H1 (cell line): ENCODE results near the gene LIX1L. TPM values are rescaled to one million over a fixed set of nuclear protein-coding genes. Genes with fewer than 3 reads are reported as not detected.

Experiments used
- CTCF ChIA-PET: fragments of 300-600 bp; sonication (Branson Sonifier 250); formaldehyde crosslinking; loops from one replicate; lab custom pipeline; 2021; ENCODE audit not compliant: partially characterized antibody; lab: Charles Lee
- POLR2A ChIA-PET: fragments of 300-600 bp; sonication (Branson Sonifier 250); formaldehyde crosslinking; loops from one replicate; lab custom pipeline; 2021; ENCODE audit warnings: inconsistent platforms; ENCODE audit not compliant: partially characterized antibody; lab: Charles Lee
- DNase-seq, 2 experiments: peaks; one replicate each; pipeline versions ENCODE4 v3.0.0 to v3.0.0-alpha.2; 2010 to 2022; ENCODE audit warnings: low spot score in 2 of 2, low read depth in 1 of 2, mixed read lengths in 1 of 2
- FAIRE-seq: peaks from 2 replicates; lab custom pipeline; 2011; peaks lifted over from hg19 to GRCh38; lab: Jason Lieb, UNC
- H2AFZ ChIP-seq: 2 replicates; pipeline ENCODE4 v1.8.1; 2012; ENCODE audit warnings: low read length, inconsistent platforms
- H2AK5ac ChIP-seq: 2 replicates; pipeline ENCODE4 v1.6.1; 2013; ENCODE audit warnings: low read depth, low read length
- H2BK120ac ChIP-seq: replicated peaks from 2 replicates; pipeline ENCODE3; 2013; ENCODE audit warnings: low read depth, low read length, inconsistent platforms
- H2BK12ac ChIP-seq: 2 replicates; pipeline ENCODE4 v1.6.1; 2013; ENCODE audit warnings: low read depth, low read length
- H2BK15ac ChIP-seq: 2 replicates; pipeline ENCODE4 v1.6.1; 2013; ENCODE audit warnings: low read length
- H2BK20ac ChIP-seq: 2 replicates; pipeline ENCODE4 v1.6.1; 2013; ENCODE audit warnings: low read length
- H2BK5ac ChIP-seq: 2 replicates; pipeline ENCODE4 v1.6.1; 2013; ENCODE audit warnings: low read depth, low read length
- H3K14ac ChIP-seq: 2 replicates; pipeline ENCODE4 v1.6.1; 2013; ENCODE audit warnings: inconsistent platforms; ENCODE audit not compliant: insufficient read length
- H3K18ac ChIP-seq: 2 replicates; pipeline ENCODE4 v1.6.1; 2013; ENCODE audit warnings: low read length; ENCODE audit errors: extremely low read depth
- H3K23ac ChIP-seq: 2 replicates; pipeline ENCODE4 v1.6.1; 2013; ENCODE audit warnings: inconsistent platforms; ENCODE audit not compliant: insufficient read length
- H3K23me2 ChIP-seq: 2 replicates; pipeline ENCODE4 v1.6.1; 2013; ENCODE audit warnings: low read depth, low read length
- H3K27ac ChIP-seq: 2 replicates; pipeline ENCODE4 v1.6.1; 2011; ENCODE audit warnings: low read depth, low read length, inconsistent platforms
- H3K27me3 ChIP-seq, 4 experiments: replicated peaks in 1 of 4; 1 replicate in 1 of 4; 2 replicates in 3 of 4; pipeline versions ENCODE4 v1.6.1 to v1.8.1; 2011 to 2013; ENCODE audit warnings: low read length in 3 of 4, mild to moderate bottlenecking in 3 of 4, inconsistent platforms in 2 of 4, mixed read lengths in 2 of 4, moderate library complexity in 1 of 4; ENCODE audit not compliant: control insufficient read depth in 3 of 4, insufficient read depth in 3 of 4; ENCODE audit errors: extremely low read depth in 1 of 4
- H3K36me3 ChIP-seq, 4 experiments: 2 replicates each; pipeline versions ENCODE4 v1.6.1 to v1.8.1; 2011 to 2013; ENCODE audit warnings: mild to moderate bottlenecking in 4 of 4, low read length in 3 of 4, moderate library complexity in 2 of 4, control low read depth in 1 of 4, inconsistent platforms in 1 of 4; ENCODE audit not compliant: insufficient read depth in 4 of 4, control insufficient read depth in 2 of 4
- H3K4ac ChIP-seq: replicated peaks from 2 replicates; pipeline ENCODE3; 2013; ENCODE audit warnings: low read length, low read depth, mixed read lengths, inconsistent platforms; ENCODE audit not compliant: insufficient read length
- H3K4me1 ChIP-seq, 4 experiments: replicated peaks in 1 of 4; 1 replicate in 1 of 4; 2 replicates in 3 of 4; pipeline versions ENCODE4 v1.6.1 to v1.8.1; 2011 to 2013; ENCODE audit warnings: low read length in 3 of 4, inconsistent platforms in 2 of 4, mixed read lengths in 1 of 4; ENCODE audit not compliant: insufficient read depth in 4 of 4, control insufficient read depth in 3 of 4
- H3K4me2 ChIP-seq, 2 experiments: 2 replicates each; pipeline versions ENCODE4 v1.6.1 to v1.8.1; 2011 to 2013; ENCODE audit warnings: low read depth in 2 of 2, low read length in 2 of 2, control low read depth in 1 of 2, inconsistent platforms in 1 of 2, mild to moderate bottlenecking in 1 of 2; ENCODE audit not compliant: insufficient read depth in 1 of 2
- H3K4me3 ChIP-seq, 4 experiments: fragments of 200-600, 300-600 bp in 1 of 4; sonication (generic), shearing (Covaris generic), sonication (Bioruptor Twin) in 1 of 4; 2 replicates each; pipeline versions ENCODE4 v1.5.1 to v1.8.1; 2011 to 2016; ENCODE audit warnings: low read length in 4 of 4, low read depth in 3 of 4, control low read depth in 2 of 4, inconsistent platforms in 2 of 4, mild to moderate bottlenecking in 2 of 4, mixed read lengths in 1 of 4, moderate library complexity in 1 of 4; ENCODE audit not compliant: insufficient read depth in 2 of 4; ENCODE audit errors: extremely low read depth in 1 of 4
- H3K56ac ChIP-seq: replicated peaks from 2 replicates; pipeline ENCODE3; 2013; ENCODE audit warnings: low read depth, mild to moderate bottlenecking, mixed read lengths, low read length, inconsistent platforms; ENCODE audit not compliant: insufficient read length
- H3K79me1 ChIP-seq: 2 replicates; pipeline ENCODE4 v1.6.1; 2013; ENCODE audit warnings: low read depth, low read length, control low read depth
- H3K79me2 ChIP-seq, 2 experiments: 2 replicates each; pipeline versions ENCODE4 v1.6.1 to v1.8.1; 2012 to 2013; ENCODE audit warnings: low read length in 2 of 2, mild to moderate bottlenecking in 2 of 2, inconsistent platforms in 1 of 2; ENCODE audit not compliant: insufficient read depth in 2 of 2, control insufficient read depth in 1 of 2
- H3K9ac ChIP-seq, 4 experiments: replicated peaks in 1 of 4; 1 replicate in 1 of 4; 2 replicates in 3 of 4; pipeline versions ENCODE4 v1.6.1 to v1.8.1; 2011 to 2013; ENCODE audit warnings: low read depth in 3 of 4, low read length in 3 of 4, control low read depth in 2 of 4, mild to moderate bottlenecking in 2 of 4, moderate library complexity in 2 of 4, inconsistent platforms in 1 of 4; ENCODE audit errors: extremely low read depth in 1 of 4
- H3K9me3 ChIP-seq, 2 experiments: 2 replicates each; pipeline versions ENCODE4 v1.6.1 to v1.8.1; 2012 to 2013; ENCODE audit warnings: mild to moderate bottlenecking in 2 of 2, moderate library complexity in 2 of 2, control low read depth in 1 of 2, inconsistent platforms in 1 of 2, low read depth in 1 of 2, low read length in 1 of 2, mixed read lengths in 1 of 2; ENCODE audit not compliant: insufficient read depth in 2 of 2
- H4K20me1 ChIP-seq, 2 experiments: replicated peaks in 1 of 2; 2 replicates each; pipeline versions ENCODE3 to v1.8.1; 2011 to 2013; ENCODE audit warnings: inconsistent platforms in 2 of 2, low read length in 2 of 2, mild to moderate bottlenecking in 1 of 2; ENCODE audit not compliant: insufficient read depth in 2 of 2, control insufficient read depth in 1 of 2
- H4K5ac ChIP-seq: 2 replicates; pipeline ENCODE4 v1.6.1; 2013; ENCODE audit warnings: low read length, low read depth, mixed read lengths, inconsistent platforms; ENCODE audit not compliant: insufficient read length
- H4K8ac ChIP-seq: 2 replicates; pipeline ENCODE4 v1.8.0; 2013; ENCODE audit warnings: mild to moderate bottlenecking, moderate library complexity, low read length, inconsistent platforms; ENCODE audit not compliant: insufficient read depth; ENCODE audit errors: extremely low read depth
- H4K91ac ChIP-seq: replicated peaks from 2 replicates; pipeline ENCODE3; 2013; ENCODE audit warnings: low read length, mixed read lengths, inconsistent platforms; ENCODE audit not compliant: insufficient read length
- ATF2 ChIP-seq: IDR thresholded peaks from 2 replicates; pipeline ENCODE4 v1.6.1; 2012; ENCODE audit warnings: low read length, inconsistent platforms
- ATF3 ChIP-seq: IDR thresholded peaks from 2 replicates; pipeline ENCODE4 v1.6.1; 2011; ENCODE audit warnings: low read depth, mild to moderate bottlenecking, low read length; ENCODE audit not compliant: insufficient read depth
- CTBP2 ChIP-seq: IDR thresholded peaks from 2 replicates; pipeline ENCODE4 v1.7.0; 2011; ENCODE audit warnings: borderline replicate concordance, mild to moderate bottlenecking, moderate library complexity, mixed read lengths, low read length; ENCODE audit not compliant: insufficient read depth, insufficient read length
- EP300 ChIP-seq, 2 experiments: IDR thresholded peaks; 1 replicate in 1 of 2; 2 replicates in 1 of 2; pipeline ENCODE4 v1.6.1; 2011 to 2012; ENCODE audit warnings: low read depth in 2 of 2, low read length in 2 of 2, mild to moderate bottlenecking in 2 of 2, borderline replicate concordance in 1 of 2, inconsistent platforms in 1 of 2, moderate library complexity in 1 of 2
- GTF2F1 ChIP-seq: IDR thresholded peaks from 2 replicates; pipeline ENCODE4 v1.6.1; 2012; ENCODE audit warnings: low read depth, low read length, improper control_type of control experiment, borderline replicate concordance
- NANOG ChIP-seq: IDR thresholded peaks from 2 replicates; pipeline ENCODE4 v1.6.1; 2011; ENCODE audit warnings: low read length, low read depth, mild to moderate bottlenecking, inconsistent platforms; ENCODE audit not compliant: insufficient read depth, poor library complexity, severe bottlenecking
- SIRT6 ChIP-seq: IDR thresholded peaks from one replicate; pipeline ENCODE4 v1.7.1; 2012; ENCODE audit warnings: low read length, inconsistent platforms
- SP1 ChIP-seq: IDR thresholded peaks from 2 replicates; pipeline ENCODE4 v1.6.1; 2011; ENCODE audit warnings: low read depth, low read length
- SP4 ChIP-seq: IDR thresholded peaks from 2 replicates; pipeline ENCODE4 v1.6.1; 2012; ENCODE audit warnings: low read length, inconsistent platforms
- WGBS, 2 experiments: shearing (Covaris generic) in 1 of 2; methylation state at CpG; one replicate each; pipeline versions ENCODE4 v1.1.6 to v1.1.7; 2013 to 2015; ENCODE audit warnings: low lambda C conversion rate in 2 of 2, mixed read lengths in 2 of 2, inconsistent platforms in 1 of 2, low coverage in 1 of 2, missing lambda C conversion rate in 1 of 2; ENCODE audit not compliant: insufficient replicate concordance in 2 of 2, insufficient coverage in 1 of 2, insufficient read length in 1 of 2; ENCODE audit errors: extremely low coverage in 1 of 2, missing lambda C conversion rate in 1 of 2; 5-methylcytosine and 5-hydroxymethylcytosine counted together
- polyA plus RNA-seq, 7 experiments: library from polyadenylated mRNA; depleted of rRNA in 3 of 7; stranded (reverse) in 5 of 7; unstranded in 2 of 7; fragments of >200 nt in 5 of 7; fragments of 200-250 nt in 2 of 7; gene quantifications; 1 replicate in 5 of 7; 2 replicates in 1 of 7; 4 replicates in 1 of 7; pipeline versions ENCODE4 v1.2.1 to v1.2.3, GENCODE V29; 2011 to 2013; ENCODE audit warnings: missing spikeins in 2 of 7, mixed read lengths in 2 of 7
- total RNA-seq: library from RNA; stranded (reverse); fragmentation: NEBNext Ultra II Directional; extraction: Animal tissue kit (Norgen Biotek cat#: 25700); gene quantifications from 2 replicates; pipeline ENCODE4 v1.2.1, GENCODE V29; 2021

Gene LIX1L
- total and polyA plus RNA-seq, 2 of the 8 experiments (the other 6 are each of a cell fraction or from before 2014, with no cell fraction given) = 2.9 to 3.7 TPM

- no peaks in the 10 kb centered on the region for H3K36me3 ChIP-seq
- no peak overlapping the region for H2AFZ ChIP-seq
- no peaks in the 10 kb centered on the region for H3K79me2 ChIP-seq
- no peaks in the 10 kb centered on the region for H4K20me1 ChIP-seq
- no peak overlapping the region for H2BK15ac ChIP-seq
- no peaks in the 10 kb centered on the region for H3K23me2 ChIP-seq
- H4K91ac ChIP-seq = no peak overlapping the region
- H3K4me1 ChIP-seq = peaks cover 0 to 11% (median 8%) of the 10 kb centered on the region in 4 experiments; a peak in 6 of 7 replicates
- H3K18ac ChIP-seq = no peak overlapping the region
- POLR2A ChIA-PET = interaction anchor here (0.6 to 13.7 kb wide), 2 partner anchors 9 to 68 kb away, joined by 3 to 218 read pairs; partner anchors contain the start of gene TXNIP
- no peak overlapping the region for H3K4me3 ChIP-seq
- H4K8ac ChIP-seq = no peak overlapping the region
- H3K4ac ChIP-seq = no peak overlapping the region
- DNase-seq (no peak), FAIRE-seq (no peak)
- no peak overlapping the region for H3K4me2 ChIP-seq
- whole genome bisulfite sequencing, 2 experiments = 90% methylated on average over 12 of the region's 12 CpGs; no CpG with 5 or more reads in 1 of the 2 experiments
- no peak overlapping the region for H2BK120ac ChIP-seq
- H2BK20ac ChIP-seq = no peak overlapping the region
- no peak overlapping the region for H3K56ac ChIP-seq
- no peaks in the 10 kb centered on the region for H3K79me1 ChIP-seq
- no peak overlapping the region for H4K5ac ChIP-seq
- CTCF ChIA-PET = interaction anchor here (0.8 to 2.2 kb wide), 5 partner anchors 14 to 41 kb away, joined by 3 to 6 read pairs (median 3); partner anchors contain the start of genes ANKRD34A and POLR3GL
- no peak overlapping the region for H3K9ac ChIP-seq
- no peak overlapping the region for H2AK5ac ChIP-seq
- H2BK12ac ChIP-seq = no peak overlapping the region
- H3K14ac ChIP-seq = no peak overlapping the region
- no peak overlapping the region for H3K23ac ChIP-seq
- H2BK5ac ChIP-seq = no peak overlapping the region
- no peaks in the 10 kb centered on the region for H3K27me3 ChIP-seq
- H3K27ac ChIP-seq = no peak overlapping the region
- H3K9me3 ChIP-seq = no peaks in the 10 kb centered on the region
- TF ChIP-seq ATF2 (no peak), ATF3 (no peak), GTF2F1 (no peak), EP300 (IDR thresholded peaks at IDR 0.05; ENCODE audit: borderline replicate concordance in 1 of 2, low read depth in 2 of 2, low read length in 2 of 2) (no peak), NANOG (no peak), SP1 (no peak), SIRT6 (no peak), SP4 (no peak), CTBP2 (no peak)
These were observed 26.4 kb upstream of the LIX1L start for GRCh38 chr1:145983960-145984830.
